ENCODE results near the gene TMEM256.
"Not testable (repeated sequence)": the region's sequence is repeated elsewhere in the genome, so short reads cannot be mapped to it uniquely, and the experiment has no call there.

The TMEM256 gene

GRCh38 chr17:7374353-7374752 lies 29.5 kb downstream of the TMEM256 start:
- no peak for DNase-seq (ENCODE audit: low read depth)
- H3K4me3 ChIP-seq (ENCODE audit: low read length) = no peak overlapping the region
- TF ChIP-seq CTCF (IDR thresholded peaks at IDR 0.05; ENCODE audit: insufficient read depth, low read depth, low read length, missing control alignments) = no peak

- no peak overlapping the region for H3K4me3 ChIP-seq (ENCODE audit: low read length)
- TF ChIP-seq CTCF (IDR thresholded peaks at IDR 0.05; ENCODE audit: insufficient read depth, low read depth, low read length, missing control alignments) = no peak
- no peak for DNase-seq (ENCODE audit: low read depth)
Measured at GRCh38 chr17:7370853-7371252, 33.0 kb downstream of the TMEM256 start.

GRCh38 chr17:7369825-7370224 lies 34.1 kb downstream of the TMEM256 start:
- DNase-seq (ENCODE audit: low read depth) = no peak
- H3K4me3 ChIP-seq (ENCODE audit: low read length) = no peak overlapping the region
- TF ChIP-seq CTCF (IDR thresholded peaks at IDR 0.05; ENCODE audit: insufficient read depth, low read depth, low read length, missing control alignments) = no peak

GRCh38 chr17:7368599-7368994 lies 35.3 kb downstream of the TMEM256 start:
- DNase-seq (ENCODE audit: low read depth); H3K4me3 ChIP-seq (ENCODE audit: low read length): not testable (repeated sequence)

- TF ChIP-seq CTCF (IDR thresholded peaks at IDR 0.05; ENCODE audit: insufficient read depth, low read depth, low read length, missing control alignments) = no peak
Measured at GRCh38 chr17:7367918-7368598, 35.8 kb downstream of the TMEM256 start.

GRCh38 chr17:7367083-7367482 lies 36.8 kb downstream of the TMEM256 start:
- TF ChIP-seq CTCF (IDR thresholded peaks at IDR 0.05; ENCODE audit: insufficient read depth, low read depth, low read length, missing control alignments) = no peak
- no peak overlapping the region for H3K4me3 ChIP-seq (ENCODE audit: low read length)
- DNase-seq (ENCODE audit: low read depth) = no peak

More at GRCh38 chr17:7367918-7368598, 35.8 kb downstream of the TMEM256 start:
- H3K4me3 ChIP-seq (ENCODE audit: low read length) = no peak overlapping the region
- DNase-seq (ENCODE audit: low read depth) = no peak

GRCh38 chr17:7365963-7366362 lies 37.9 kb downstream of the TMEM256 start:
- DNase-seq (ENCODE audit: low read depth); H3K4me3 ChIP-seq (ENCODE audit: low read length): not testable (repeated sequence)

- DNase-seq (ENCODE audit: low read depth) = peak; percentile 83
- no peak overlapping the region for H3K4me3 ChIP-seq (ENCODE audit: low read length)
- no peak for TF ChIP-seq CTCF (IDR thresholded peaks at IDR 0.05; ENCODE audit: insufficient read depth, low read depth, low read length, missing control alignments)
Measured at GRCh38 chr17:7363311-7363710, 40.6 kb downstream of the TMEM256 start.

All from epithelial cell of esophagus (primary cell).